HG03060 (cell line): ENCODE measurements around the gene IGF1R.

Experiments used
- ATAC-seq: cut with Tn5 transposase; IDR thresholded peaks from one replicate; pipeline ENCODE4 v1.9.1; 2021; ENCODE audit warnings: low read depth, moderate number of reproducible peaks; ENCODE audit not compliant: unreplicated experiment

Gene IGF1R

DNA sequence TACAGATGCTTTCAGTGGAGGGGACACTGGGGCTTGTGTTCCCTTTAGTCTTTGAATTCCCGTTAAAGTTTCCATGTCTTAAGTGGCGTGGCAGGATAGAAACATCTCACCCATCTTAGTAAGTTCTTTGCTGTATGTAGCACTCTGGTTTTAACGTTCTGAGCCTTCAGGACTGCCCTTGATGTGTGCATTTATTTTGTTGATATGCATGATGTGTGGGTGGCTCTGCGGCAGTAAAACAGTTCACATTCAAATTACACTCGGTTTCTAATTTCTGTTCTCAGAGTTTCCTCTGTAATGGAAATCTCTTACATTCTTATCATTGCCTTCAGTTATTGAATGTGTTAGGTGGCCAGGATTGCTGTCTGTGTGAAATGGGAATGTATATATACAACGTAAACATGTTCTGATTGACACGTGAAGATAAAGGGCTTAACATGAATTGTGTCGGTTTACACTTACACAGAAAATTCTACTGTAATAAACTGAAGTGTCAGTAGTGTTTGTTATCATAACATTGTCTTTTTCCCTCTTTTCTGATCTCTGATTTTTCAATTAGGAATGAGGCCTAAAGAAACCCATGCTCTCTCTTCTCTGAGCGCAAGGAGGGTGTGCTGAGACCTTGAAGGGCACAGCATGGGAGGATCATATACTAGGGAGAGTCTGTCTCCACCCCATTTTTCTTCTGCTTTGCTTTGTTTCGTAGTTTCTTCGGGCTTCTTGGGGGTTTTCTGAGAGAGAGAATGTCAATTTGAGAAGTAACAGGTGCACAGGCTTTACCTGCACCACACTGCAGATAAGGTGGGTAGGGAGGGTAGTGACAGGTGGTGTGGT is 51.5 kb downstream of the IGF1R start:
- no peak for ATAC-seq

DNA sequence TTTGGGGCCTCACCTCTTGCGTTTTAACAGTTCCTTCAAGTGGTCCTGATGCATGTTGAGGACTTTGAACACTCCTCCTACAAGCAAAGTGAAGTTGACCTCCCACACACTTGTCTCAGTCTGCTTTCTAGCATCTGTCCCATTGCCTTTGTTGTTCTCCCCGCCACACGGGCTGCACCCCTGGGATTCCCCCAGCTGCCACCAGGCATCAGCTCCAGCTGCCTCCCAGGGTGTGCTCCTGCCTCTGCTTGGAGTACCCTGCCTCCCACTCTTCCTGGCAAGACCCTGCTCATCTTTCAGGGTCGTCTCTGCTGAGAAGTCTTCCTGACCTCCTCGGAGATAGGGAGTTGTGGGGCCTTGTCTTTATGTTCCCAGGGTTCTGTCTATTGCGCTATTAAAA is 52.2 kb downstream of the IGF1R start:
- no peak for ATAC-seq

DNA sequence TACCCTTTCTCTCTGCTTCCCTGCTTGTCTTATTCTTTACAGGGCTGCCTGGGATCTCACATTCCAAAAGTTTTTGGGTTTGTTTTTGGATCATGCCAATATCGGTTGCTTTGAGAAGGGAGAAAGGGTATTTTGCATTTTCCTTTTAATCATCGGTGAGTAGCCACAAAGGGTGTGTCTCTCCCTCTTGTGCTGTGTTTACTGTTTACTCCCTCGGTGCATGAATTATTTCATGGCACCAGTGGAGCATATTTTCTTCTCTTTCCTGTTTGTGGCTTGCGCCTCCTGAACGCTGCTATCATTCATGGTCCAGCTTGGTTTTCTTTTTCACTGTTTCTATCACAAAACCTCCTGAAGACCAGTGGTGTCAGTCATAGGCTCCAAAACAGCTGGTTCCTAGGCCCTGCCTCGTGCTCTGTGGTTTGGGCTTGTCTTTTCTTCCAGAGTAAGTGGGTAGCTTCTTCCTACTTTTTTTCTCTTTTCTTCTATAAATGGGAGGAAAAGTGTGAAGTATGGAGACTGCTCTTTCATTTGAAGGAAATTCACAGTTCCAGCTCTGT is 54.9 kb downstream of the IGF1R start:
- no peak for ATAC-seq

DNA sequence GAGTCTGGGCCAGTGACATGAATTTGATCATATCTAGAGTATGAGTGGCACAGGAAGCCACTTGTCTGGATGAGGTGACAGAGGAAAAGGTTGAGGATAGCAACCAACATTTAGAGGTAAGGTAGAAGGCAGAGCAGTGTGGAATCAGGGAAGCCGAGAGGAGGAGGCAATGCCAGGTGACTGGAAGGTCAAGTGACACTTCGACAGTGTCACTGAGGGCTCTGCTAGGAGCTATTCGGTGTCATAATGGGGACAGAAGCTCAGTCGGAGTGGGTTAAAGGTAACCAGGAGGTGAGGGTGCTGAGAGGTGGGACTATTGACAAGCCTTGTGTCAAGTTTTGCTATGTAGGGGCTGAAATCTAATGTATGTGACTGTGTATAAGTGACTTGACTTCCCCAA is 56.7 kb downstream of the IGF1R start:
- ATAC-seq: no peak

DNA sequence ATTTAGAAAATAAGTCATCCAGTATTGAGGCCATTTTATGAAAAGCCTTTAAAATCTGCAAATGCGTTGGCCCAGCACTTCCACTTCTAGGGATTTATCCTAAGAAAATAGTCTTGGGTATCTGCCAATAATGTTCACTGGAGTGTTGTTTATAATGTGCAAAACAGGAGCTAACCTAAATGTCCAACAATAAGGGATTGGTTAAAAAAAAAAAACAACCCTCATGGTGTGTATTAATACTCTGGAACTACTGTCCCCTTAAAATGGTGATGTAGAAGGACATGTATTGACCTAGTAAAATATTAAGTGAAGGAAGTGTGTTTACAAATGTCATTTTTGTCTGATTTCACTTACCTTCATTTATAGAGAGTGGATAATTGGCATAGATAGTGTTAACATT is 58.0 kb downstream of the IGF1R start:
- ATAC-seq: no peak

DNA sequence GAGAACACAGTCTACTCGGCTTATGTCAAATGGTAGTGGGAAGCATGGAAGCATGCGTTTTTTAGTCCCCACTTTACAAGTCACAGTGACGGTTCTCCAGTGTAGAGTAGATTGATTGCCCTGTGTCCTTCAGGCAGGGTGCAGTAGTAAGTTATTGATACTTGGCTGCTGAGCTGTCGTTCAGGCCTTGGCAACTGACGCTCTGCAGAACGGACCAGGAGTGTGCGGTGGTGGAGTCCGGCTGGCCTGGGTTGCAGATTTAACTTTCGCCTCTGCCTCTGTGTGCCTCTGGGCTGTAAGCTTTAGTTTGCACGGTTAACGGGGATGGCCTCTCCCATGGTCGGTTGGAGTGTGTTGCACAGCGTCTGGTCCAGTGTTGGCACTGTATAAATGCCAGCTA is 58.6 kb downstream of the IGF1R start:
- no peak for ATAC-seq

DNA sequence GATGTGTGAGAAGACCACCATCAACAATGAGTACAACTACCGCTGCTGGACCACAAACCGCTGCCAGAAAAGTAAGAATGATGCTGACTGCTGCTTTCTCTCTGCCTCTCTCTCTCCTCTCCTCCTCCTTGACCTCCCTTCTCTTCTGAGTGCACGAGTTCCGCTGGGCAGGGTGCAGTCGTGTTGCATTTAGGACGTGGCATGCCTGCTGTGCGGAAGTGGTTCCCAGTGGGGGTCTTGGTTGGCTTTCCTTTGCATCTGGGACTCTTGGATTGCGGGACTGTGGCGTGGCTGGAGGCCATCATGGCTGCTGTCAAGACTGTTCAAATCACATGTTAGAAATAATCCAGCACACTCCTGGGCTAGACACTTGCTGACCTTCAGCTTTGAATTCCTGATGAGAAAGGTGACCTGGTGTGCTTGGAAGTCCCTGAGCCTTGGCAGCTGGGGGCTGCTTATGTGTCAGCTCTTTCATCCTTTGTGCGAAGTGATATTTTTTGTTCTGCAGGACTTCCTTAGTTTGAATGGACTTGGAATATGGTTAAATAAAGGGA is 59.8 kb downstream of the IGF1R start:
- ATAC-seq: no peak

DNA sequence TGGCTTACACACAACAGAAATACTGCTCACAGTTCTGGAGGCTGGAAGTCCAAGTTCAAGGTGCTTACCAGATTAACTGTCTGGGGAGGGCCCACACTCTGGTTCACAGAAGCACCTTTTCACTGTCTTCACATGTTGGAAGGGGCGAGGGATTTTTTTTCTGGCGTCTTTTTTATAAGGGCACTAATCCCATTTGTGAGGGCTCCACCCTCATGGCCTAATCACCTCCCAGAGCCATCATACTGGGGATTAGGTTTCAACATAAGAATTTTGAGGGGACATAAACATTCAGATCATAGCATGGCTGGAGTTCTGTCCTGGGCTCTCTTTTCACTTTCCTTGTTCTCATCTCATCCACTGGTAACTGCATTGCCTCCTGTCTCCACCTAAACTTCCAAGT is 63.5 kb downstream of the IGF1R start:
- no peak for ATAC-seq

DNA sequence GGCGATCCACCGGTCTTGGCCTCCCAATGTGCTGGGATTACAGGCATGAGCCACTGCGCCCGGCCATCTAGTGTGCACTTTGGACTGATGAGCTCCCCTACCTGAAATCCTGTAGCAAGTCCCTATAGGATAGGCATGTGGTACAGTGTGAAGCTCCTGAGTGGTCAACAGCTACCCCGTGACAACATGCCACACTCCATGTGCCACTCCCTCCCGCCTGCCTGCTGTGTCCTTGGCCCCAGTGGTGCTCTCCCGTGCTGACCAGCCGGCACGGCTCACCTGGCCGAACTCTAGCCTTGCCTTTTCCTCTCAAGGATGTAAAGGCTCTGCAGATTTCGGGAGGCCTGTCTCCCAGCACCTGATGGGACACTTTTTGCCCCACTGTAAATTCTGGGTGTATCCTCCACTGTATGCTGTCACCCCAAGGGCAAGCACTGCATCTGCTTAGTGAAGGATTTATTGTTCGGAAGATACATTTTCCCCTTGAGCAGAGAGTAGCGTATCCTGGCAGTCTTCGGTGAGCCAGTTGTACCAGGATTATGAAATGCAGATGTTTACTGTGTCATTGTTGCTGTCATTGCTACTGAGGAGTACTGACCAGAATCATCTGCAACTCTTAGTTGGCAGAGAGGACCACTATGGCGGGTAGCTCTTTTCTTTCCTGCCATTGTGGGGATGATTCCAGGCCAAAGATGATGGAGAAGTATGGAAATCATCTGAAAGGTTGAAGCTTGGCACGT is 64.7 kb downstream of the IGF1R start:
- no peak for ATAC-seq

DNA sequence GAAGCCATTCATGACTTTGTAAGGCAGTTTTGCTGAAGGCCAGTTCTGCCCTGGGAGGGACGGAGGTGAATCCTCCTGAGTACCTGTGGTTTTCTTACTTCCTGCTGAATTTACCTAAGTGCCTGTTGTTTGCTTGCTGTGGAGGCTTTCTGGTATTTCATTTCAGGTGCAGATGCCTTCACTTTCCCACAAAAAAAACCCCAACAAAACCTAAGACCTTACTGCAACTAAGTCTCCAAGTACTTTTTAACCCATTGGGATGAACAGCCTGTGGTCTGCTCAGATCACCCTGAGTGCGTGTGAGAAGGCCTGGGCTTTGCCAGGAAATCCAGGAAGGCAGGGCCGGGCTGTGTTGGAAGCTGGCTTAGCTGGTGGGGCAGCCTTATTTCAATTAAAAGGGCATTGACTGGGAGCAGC is 65.3 kb downstream of the IGF1R start:
- no peak for ATAC-seq

DNA sequence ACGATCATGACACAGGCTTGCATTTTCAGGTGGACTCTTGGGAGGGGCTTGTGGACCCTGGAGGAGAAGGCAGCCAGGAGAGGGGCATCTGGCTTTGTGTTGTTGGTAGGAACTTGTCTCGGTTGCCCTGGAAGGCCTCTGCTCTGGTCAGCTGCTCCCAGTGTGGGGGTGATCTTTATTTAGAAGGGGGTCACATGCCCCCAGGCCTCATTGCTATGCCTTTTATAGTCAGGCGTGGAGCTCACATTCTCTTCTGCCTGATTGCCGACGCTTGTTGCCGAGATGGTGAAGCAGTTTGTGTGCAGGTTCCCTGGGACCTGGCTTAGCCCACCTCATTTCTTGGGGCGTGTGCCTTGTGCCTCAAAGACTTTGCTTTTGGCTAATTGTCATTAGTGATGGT is 66.6 kb downstream of the IGF1R start:
- no peak for ATAC-seq

DNA sequence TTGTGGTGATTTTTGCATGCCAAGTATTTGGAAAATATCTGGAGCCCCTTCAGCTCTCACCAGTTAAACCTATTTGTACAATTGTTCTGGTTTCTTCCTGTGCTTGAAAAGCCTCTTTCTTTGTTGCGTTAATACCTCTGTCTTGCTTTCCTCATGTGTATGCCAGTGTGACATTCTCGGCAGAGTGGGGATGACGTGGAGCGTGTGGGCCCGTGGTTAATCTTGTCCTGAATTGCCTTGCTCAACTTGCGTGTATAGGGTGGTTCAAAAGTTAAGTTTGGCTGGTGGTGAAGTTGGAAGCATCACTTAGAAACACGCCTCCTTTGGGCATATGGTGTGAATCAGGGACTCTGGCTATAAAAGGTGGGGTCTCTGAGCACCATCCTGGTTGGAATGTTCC is 67.1 kb downstream of the IGF1R start:
- ATAC-seq: no peak

DNA sequence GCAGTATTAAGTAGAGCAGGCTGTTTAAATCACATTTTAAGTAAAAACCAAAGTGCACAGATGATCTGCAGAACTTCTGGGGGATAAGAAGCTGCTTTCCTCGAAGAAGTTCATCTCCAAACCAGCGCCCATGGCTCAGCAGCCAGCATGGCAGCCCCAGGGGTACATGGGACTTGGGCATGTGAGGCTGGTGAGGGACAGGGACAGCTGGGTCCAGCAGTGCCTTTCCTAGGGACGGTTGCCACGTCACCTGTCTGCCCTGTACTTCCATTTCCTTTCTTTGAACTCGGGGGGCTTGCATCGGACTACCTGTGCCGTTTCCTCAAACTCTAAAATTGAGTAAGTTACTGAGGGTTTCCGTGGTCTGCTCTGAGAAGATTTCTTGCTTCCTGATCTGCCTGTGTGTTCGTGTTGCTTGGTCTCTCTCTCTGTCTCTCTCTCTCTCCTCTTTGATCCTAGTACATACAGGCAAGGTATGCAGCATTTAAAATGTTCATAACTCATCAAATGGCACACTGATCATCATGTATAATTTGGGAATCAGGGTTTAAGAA is 67.6 kb downstream of the IGF1R start:
- ATAC-seq: no peak

DNA sequence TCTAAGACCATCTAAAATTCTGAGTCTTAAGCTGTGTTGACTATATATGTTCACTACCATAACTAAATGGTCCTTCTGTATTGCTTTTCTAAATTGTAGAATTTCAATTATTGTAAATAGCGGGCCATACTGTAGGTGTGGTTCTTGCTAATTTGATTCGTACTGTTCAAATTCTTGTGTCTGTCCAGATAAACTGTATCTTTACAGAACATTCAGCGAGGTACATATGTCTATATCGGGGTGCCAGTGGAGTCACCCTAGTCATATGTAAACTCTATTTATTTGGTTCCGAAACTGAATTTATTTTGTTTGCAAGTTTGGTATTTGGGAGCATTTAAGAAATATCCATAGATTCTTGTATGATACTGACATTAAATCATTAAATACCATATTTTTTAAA is 69.0 kb downstream of the IGF1R start:
- ATAC-seq: no peak

DNA sequence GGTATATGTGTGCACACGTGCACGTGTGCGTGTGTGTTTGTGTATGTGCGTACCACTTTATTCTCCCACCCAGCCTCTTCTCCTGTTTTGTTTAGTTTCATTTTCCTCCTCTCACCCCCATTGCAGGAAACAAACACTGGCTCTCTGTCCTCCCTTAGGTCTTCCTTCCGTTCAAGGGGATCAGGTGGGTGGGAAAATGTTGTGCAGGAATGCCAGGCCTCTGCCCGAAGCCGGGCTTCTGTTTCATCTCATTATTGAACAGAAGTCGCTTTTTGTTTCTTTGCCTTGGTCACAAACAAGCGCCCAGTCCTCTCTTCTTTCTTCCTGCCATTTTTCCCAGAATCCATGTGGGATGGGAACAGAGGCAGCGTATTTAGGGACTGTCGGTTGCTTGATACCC is 69.6 kb downstream of the IGF1R start:
- ATAC-seq: no peak

DNA sequence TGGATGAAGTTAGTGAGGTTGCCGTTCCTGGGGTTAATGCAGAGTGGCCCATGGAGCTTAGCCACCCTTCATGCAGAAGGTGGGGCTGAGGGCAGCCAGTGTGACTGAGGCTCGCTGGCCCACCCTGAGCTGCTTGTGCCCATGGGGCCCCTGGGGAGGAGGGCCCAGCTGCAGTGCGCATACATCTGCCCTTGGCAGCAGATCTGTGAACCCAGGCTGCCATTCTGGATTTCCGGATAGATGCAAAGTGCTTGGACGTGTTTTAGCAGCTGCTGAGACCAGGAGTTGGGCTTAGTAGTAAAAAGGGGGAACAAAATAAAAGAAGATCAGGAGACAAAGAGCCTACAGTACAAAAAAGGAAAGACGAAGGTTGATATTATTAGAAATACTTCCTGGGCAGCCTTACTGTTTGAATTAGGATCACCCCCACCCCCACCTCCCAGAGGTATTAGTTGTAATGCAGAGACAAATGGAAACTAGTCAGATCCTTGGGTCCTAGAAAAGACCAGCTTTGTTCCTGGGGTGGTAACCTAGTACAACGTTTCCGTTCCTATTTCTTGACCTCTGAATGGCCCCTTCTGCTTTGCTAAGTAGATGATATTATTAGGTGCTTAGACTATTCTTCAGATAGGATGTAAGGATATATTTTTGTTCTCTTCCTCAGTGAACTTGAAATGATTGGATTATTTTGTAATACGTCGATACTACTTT is 70.2 kb downstream of the IGF1R start:
- no peak for ATAC-seq

DNA sequence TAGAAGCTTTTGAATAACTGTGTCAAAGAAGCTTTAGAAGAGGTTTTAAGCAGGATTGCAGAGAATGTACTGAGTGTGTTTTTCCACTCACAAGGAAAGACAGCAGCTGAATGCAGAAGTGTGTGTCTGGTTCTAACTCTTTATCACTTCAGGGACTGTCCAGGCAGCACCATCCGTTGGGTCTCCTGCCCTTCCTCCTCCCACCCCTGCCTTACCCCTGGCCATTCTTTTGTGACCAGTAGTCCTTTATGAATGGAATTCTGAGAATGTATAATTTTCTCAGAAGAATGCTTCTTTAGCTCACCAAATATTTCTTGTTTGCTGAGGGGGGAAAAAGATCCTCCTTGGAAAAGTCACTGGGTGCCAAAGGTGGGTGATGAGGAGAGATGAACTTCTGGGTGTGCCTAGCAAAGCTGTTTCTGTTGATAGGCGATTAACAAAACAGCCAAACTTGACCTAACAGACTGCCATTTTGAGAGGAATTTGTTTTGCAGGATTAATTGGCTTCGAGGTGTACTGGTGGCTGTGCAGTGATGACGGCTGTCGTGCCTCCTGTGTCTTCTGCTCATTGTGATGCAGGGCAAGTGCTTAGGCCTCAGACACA is 70.9 kb downstream of the IGF1R start:
- ATAC-seq: no peak

DNA sequence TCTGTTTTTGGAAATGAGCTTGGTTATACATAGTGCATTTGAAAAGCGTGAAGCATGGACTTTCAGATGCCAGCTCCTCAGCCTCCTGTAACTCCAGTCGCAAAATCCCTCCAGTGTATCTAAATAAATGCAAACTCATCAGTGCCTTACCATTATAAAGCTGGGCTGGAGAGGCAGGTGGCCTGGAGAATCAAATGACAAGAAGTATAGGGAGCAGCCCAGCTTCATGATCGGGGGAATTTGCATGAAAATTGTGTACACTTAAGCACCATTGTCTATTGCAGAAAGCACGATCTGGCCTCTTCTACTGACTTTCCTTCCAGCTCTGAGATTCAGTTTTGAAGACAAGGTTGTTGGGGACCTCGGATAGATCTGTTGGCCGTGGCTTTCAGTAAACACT is 71.7 kb downstream of the IGF1R start:
- ATAC-seq: no peak

DNA sequence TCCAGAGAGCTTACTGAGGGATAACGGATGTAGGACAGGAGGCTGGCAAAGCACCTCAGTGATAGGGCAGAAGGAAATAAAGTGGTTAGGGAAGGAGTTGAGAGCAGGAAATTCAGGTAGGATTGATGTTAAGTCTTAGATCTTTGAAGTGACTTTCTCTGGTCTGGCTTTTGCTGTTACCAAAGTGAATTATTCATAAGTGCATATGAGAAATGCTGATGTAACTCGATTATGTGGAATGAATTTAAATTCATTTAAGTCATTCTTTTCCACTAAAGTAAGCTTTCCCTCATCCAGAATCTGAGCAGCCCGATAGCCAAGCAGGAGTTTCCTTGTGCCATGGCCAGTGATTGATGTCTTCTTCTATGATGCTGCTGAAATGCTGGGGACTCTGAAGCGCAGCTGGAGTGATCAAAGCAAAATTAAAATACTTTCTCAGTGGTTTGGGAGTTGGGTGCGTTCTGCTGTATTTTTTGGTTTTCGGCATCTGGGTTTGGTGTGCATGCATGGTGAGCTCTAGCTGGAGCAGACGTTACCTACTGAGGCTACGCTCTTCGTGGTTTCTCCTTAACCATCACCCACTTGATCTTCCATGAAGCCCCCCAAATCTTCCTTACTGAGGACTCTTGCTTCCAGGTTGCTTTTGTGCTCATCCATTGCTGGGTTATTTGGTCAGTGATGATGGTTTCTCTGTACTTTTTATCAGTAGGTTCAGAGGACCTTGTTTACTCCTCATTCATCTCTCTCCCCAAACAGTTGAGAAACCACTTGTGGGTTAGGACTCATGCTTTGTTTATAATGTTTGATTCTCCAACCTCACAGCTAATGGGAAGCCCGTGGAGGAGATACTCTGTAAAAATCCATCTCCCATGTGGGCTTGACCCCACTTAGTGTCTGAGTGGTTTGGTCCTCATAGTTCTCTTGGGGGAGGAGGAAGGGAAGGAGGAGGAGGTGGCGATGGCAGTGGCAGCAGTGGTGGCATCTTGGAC is 72.5 kb downstream of the IGF1R start:
- ATAC-seq: no peak
